Cardiac muscle cell (in vitro differentiated cells and primary cell): ENCODE measurements around the gene PRPF38B. TPM values are rescaled to one million over a fixed set of nuclear protein-coding genes. Genes with fewer than 3 reads are reported as not detected.

Experiments used
- DNase-seq, 2 donors: peaks; one replicate each; pipeline versions ENCODE4 v3.0.0 to v3.0.0-alpha.2; 2010 to 2017; ENCODE audit warnings: low read depth in 1 of 2, low spot score in 1 of 2
- H3K27ac ChIP-seq: fragments of 200-600 bp; sonication (generic); 2 replicates; pipeline ENCODE4 v1.5.1; 2016
- H3K27me3 ChIP-seq: fragments of 200-600 bp; sonication (generic); 2 replicates; pipeline ENCODE4 v1.6.0; 2016; ENCODE audit warnings: control low read depth
- H3K36me3 ChIP-seq: fragments of 200-600 bp; sonication (generic); 2 replicates; pipeline ENCODE4 v1.5.1; 2016; ENCODE audit warnings: control low read depth
- H3K4me1 ChIP-seq: fragments of 200-600 bp; sonication (generic); 2 replicates; pipeline ENCODE4 v1.8.1; 2017; ENCODE audit warnings: low read depth, mild to moderate bottlenecking, mixed run types
- H3K4me3 ChIP-seq: fragments of 200-600 bp; sonication (generic); 2 replicates; pipeline ENCODE4 v1.5.1; 2016; ENCODE audit warnings: mild to moderate bottlenecking
- H3K9me3 ChIP-seq: fragments of 200-600 bp; sonication (generic); 2 replicates; pipeline ENCODE4 v1.5.1; 2017; ENCODE audit warnings: low read depth, mild to moderate bottlenecking, control low read depth
- polyA plus RNA-seq: library from polyadenylated mRNA; unstranded; fragments of >200 nt; fragmentation: Nextera tagmentation; extraction: Ambion mirVana; gene quantifications from 2 replicates; pipeline ENCODE4 v1.2.1, GENCODE V29; 2016
- total RNA-seq: library from RNA; depleted of rRNA; stranded (reverse); fragments of >200 nt; gene quantifications from 2 replicates; pipeline ENCODE4 v1.2.3, GENCODE V29; 2016
- TF ChIP-seq, protein P1 (sequence below): IDR thresholded peaks from 2 replicates; pipeline ENCODE4 v1.5.1; 2012; ENCODE audit warnings: low read depth, mild to moderate bottlenecking, low read length

The PRPF38B gene
- total and polyA plus RNA-seq, 2 experiments from 2014 or later = 24.2 to 35.0 TPM

DNA sequence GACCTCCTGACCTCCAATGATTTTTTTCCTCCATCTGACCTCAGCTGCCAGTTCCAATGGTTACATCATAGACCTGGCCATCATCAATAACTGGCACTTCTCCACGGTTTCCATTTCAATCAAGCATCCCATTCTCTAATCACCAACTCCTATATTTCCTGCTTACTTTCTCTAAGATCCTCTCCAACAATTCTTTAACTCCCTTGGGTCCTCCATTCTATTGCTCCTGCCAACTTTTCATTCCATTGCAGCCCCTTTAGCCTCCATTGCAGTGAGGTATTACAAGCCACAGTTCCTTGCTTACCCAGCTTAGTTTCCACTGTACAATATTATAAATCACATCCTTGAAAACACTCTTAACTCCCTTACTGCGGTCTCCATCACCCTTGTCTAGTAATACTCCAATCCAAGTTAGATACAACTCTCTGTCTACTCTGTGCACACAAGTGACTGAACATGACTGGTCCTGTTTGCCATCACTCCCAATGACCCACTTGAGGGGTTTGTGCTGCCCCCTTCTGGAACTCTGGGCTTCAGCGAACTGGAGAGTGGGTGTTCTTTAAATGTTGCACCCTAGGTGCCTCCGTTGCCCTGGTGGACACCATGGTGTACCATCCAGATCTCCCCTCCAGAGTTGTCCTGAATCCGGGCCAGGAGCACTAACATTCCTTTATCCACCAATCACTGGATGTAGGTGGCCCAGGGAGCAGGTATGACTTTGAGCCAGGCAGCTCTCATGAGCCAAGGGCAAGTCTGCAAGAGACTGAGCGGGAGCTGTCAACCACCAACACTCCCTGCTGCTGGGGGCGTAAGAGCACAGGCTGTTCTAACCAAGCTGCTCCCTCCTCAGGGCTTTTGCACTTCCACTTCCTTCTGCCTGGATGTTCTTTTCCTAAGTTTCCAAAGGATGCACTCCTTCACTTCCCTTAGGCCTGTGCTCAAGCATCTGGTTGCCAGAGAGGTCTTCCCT lies 16.9 kb downstream of the PRPF38B start:
- Histone ChIP-seq H3K27me3 (no peaks in the 10 kb centered on the region), H3K4me1 (no peaks in the 10 kb centered on the region), H3K4me3 (no peak overlapping the region), H3K36me3 (no peaks in the 10 kb centered on the region), H3K9me3 (no peaks in the 10 kb centered on the region), H3K27ac (no peak overlapping the region)
- TF ChIP-seq, protein P1, sequence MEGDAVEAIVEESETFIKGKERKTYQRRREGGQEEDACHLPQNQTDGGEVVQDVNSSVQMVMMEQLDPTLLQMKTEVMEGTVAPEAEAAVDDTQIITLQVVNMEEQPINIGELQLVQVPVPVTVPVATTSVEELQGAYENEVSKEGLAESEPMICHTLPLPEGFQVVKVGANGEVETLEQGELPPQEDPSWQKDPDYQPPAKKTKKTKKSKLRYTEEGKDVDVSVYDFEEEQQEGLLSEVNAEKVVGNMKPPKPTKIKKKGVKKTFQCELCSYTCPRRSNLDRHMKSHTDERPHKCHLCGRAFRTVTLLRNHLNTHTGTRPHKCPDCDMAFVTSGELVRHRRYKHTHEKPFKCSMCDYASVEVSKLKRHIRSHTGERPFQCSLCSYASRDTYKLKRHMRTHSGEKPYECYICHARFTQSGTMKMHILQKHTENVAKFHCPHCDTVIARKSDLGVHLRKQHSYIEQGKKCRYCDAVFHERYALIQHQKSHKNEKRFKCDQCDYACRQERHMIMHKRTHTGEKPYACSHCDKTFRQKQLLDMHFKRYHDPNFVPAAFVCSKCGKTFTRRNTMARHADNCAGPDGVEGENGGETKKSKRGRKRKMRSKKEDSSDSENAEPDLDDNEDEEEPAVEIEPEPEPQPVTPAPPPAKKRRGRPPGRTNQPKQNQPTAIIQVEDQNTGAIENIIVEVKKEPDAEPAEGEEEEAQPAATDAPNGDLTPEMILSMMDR = no peak
- peak in 1 of 2 donors; percentile 59 for DNase-seq

DNA sequence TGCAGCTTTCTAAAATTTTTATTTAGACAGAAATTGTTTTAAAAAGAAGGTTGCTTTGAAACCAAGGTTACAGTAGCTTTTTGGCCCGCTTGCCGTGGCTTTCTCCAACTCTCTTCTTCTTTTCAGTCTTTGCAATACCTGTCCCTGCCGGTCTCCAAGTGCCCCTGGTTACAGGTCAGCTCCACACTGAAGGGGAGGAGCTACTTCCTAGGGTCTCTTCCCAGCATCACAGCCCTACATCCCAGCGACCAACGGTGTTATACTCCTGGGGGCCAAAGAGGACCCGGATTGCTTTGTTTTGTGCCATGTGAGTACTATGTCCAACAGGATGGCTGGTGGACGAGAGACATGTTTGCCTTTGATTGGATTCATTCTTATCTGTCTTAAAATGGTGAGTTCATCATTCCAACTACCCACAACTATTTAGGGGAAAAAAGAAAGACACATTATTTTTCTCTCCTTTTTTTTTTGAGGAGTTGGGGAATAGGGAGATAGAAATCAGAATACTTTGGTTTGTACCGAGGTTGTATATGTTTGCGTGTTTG lies 20.6 kb downstream of the PRPF38B start, which contains the start of gene FNDC7:
Gene FNDC7, plus strand, starts transcription at position 303 of the 545 bp plus-strand sequence. Its CDS starts 26 bp downstream, at position 329.
- Histone ChIP-seq H3K4me3 (no peak within 1 kb of the TSS), H3K27me3 (no peaks in the 10 kb centered on the region), H3K4me1 (no peaks in the 10 kb centered on the region), H3K9me3 (no peaks in the 10 kb centered on the region), H3K27ac (no peak within 1 kb of the TSS), H3K36me3 (no peaks in the 10 kb centered on the region)
- TF ChIP-seq, protein P1 = no peak
- peak in 1 of 2 donors; percentile 45 for DNase-seq

DNA sequence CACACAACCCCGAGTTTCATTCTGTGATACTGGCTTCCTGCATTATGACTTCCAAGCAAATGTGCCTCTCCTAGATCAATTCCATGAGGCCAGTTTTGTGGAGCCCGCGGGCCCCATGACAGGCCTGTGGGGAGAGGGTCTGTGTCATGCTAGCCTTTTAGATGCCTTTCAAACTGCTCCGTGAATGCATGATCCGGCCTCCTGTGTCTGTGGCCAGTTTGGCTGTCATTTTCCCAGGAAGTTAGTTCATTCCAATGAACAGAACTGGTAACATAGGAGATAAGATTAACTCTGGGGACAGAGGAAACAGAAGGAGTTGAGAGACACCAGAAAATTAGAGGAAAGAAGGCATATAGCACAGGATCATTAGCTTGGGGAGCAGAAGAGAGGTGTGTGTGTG lies 23.8 kb downstream of the PRPF38B start:
- no peaks in the 10 kb centered on the region for H3K36me3 ChIP-seq
- no peaks in the 10 kb centered on the region for H3K4me1 ChIP-seq
- peak overlapping the region; percentile 56 for H3K27ac ChIP-seq
- H3K4me3 ChIP-seq = no peak overlapping the region
- TF ChIP-seq, protein P1 = no peak
- no peaks in the 10 kb centered on the region for H3K9me3 ChIP-seq
- peak in 1 of 2 donors; percentile 46 for DNase-seq
- no peaks in the 10 kb centered on the region for H3K27me3 ChIP-seq

DNA sequence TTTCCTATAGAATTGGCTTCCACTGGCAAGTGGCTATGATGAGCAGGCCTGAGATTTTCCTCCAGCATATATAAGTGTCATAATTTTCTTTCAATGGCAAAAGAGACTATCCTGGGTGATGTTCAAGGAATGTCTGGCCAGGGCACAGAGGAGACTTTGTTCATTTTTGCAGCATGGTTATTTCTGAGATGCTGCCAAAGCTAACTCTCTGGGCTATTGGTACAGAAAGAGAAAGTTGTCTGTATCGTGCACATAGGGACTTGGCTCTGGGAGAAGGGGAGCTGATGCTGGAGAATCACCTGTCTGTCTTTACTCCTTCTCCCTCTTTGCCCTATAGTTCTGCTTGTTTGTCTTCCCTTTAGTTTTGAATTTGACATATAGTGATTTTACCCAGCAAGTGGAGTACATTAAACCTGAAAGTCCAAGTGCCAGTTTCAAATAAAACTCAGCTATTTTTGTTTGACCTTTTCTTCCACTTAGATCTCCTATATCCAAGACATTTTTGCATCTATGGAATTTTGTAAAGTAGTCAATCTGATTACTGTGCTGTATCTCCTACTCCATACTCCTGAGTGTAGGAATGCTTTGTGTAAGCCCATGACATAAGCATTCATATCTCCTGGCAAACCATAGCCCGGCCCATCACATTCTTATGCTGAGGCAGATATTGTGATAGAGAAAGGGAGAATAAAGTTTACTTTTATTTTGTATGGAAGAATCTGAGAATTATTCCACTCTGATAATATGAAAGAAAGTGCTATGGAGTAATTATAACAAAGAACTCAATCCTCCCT lies 24.5 kb downstream of the PRPF38B start:
- Histone ChIP-seq H3K27ac (no peak overlapping the region), H3K9me3 (no peaks in the 10 kb centered on the region), H3K27me3 (no peaks in the 10 kb centered on the region), H3K4me1 (no peaks in the 10 kb centered on the region), H3K4me3 (no peak overlapping the region), H3K36me3 (no peaks in the 10 kb centered on the region)
- TF ChIP-seq, protein P1 = no peak
- peak in 1 of 2 donors; percentile 35 for DNase-seq

DNA sequence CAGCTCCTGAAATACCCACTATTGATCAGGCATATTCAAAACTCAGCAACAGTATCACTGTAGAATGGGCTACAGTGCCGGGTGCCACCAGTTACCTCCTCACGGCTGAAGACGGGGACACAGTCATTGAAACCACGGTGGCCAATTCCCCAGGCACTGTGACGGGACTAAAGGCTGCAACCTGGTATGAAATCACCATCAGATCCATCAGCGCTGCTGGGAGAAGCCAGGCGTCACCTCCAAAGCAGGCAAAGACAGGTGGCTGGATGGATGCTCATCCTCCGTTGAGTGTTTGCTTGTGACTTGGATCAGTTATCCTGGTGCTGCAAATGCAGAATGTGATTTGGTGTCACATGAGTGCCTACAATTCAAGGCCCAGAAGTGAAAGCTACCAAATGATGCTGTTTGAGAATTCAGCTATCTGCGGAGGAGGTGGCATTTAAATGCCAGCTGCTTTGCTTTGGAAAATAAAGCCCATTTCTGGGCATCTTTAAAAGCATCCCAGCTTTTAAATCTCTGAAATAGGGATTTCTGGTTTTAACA lies 25.7 kb downstream of the PRPF38B start:
- TF ChIP-seq, protein P1 = no peak
- no peak overlapping the region for H3K27ac ChIP-seq
- H3K36me3 ChIP-seq = no peaks in the 10 kb centered on the region
- no peaks in the 10 kb centered on the region for H3K27me3 ChIP-seq
- no peak overlapping the region for H3K4me3 ChIP-seq
- no peak for DNase-seq
- H3K4me1 ChIP-seq = no peaks in the 10 kb centered on the region
- H3K9me3 ChIP-seq = no peaks in the 10 kb centered on the region
